NCI-H2171 (cell line): Measurements from ENCODE around the gene ITGBL1.
"Not testable (repeated sequence)": the region's sequence is repeated elsewhere in the genome, so short reads cannot be mapped to it uniquely, and the experiment has no call there.

Experiments
- DNase-seq: peaks from one replicate; lab custom pipeline; 2025; lab: John Stamatoyannopoulos, UW

The ITGBL1 gene

DNA sequence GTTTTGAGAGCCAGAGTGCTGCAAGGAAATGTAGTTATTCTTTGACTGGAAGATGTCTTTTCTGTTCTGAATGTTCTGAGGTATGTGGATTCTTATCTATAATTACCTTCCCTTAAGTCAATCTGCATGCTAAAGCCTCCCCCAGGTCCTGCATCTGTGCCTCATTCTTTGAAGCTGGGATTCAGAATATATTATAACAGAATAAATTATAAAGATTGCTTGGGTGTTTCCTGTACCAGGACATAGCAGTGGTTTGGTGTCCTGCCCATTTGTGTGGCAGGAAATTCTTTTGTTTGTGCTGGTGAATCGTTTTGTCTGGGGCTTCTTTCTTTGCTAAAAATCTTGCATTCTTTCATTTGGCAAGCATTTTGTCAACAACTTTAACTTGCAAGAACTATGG lies 60.2 kb downstream of the ITGBL1 start:
- DNase-seq, result no peak

DNA sequence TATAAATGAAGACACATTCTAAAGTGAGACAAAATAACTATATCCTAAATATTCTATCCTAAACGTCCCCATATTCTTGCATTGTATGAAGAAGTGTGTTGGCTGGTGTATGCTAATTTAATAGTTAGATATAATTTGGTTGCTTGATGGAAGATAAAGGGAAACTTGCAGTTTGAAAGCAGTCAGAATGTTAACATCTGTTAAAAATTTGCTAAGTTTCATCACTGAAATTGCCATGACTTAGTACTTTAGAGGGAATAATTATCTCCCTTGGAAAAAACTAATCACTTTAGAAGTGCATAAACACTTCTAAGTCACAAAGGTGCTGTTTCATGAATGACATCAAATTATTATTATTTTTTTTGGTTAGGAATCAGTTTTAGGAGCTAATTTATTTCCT lies 61.6 kb downstream of the ITGBL1 start:
- DNase-seq, result no peak

DNA sequence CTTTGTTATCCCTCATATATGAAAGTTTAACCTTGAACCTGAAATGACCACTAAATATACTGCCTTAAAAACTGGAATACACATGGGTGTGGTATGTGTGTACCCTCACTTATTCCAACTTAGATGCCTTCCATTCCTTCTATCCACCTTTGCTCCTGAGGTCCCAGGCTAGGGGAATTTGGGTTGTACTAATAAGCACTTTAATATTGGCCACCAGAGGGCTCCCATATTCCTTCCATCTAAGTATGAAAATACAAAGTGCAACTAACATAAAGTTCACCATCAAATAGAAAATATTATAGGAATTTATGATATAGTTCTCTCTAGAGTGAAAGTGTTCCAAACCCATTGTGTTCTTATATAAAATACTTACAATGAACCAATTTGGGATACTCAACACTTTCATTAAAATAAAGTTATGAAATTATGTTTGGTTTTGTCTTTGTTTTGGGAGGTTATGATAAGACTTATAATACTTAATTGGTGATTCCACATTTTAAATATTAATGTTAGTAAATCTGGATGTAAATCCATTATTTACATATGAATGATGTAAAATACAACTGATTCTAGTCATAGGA lies 62.3 kb downstream of the ITGBL1 start:
- DNase-seq, result peak; percentile 53

DNA sequence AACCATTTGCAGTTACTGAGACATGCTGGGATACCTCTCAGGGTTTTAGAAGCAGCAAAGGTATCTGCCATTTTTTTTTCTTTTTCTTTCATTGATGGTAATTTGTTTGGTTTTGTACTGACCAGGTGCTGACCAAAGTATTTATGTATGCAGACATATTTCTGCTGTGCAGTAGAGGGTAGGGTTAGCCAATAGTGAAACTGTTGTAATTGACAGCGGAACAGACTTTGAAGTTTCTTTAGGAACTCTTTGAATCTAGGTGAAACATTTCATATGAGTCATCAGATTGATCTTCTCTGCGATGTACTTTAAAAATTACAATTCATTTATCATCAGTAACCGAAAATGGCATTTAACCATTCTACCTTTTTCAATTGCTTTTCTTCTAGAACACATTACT lies 63.0 kb downstream of the ITGBL1 start:
- no peak for DNase-seq

DNA sequence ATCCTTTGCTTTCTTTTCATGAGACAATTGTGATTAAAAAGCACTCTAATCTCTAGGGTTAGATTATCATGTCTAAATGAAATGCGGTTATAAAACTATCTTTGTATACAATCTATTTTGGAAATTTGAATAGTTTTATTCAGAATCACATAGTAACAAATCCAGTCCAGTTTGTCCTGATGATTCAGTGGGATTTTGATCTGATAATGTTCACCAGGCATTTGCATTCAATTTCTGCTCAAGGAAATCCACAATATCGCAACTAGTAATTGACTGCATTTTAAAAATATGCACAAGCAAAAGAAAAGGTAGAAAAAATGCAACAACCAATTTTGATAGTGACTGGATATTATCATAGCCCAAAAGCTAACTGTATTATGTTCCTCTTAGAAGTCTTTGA lies 63.8 kb downstream of the ITGBL1 start:
- no peak for DNase-seq

DNA sequence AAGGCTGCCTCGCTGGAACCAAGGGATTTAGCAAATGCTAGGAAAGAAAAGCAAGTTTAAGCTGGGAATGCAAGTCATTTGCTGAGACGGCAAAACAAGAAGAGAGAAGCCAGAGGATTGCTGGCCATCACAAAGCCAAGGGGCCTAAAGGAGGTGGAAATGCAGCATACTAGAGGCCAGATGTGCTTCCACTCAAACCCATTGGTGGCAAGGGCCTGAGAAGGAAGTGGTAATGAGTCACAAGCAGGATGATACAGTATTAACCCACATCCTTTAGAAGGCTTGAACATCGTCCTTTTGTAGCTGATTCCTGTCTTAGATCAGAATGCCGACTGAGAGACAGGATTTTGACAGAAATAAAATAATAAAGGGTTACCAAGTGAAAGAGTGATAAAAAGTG lies 68.2 kb downstream of the ITGBL1 start:
- no peak for DNase-seq

DNA sequence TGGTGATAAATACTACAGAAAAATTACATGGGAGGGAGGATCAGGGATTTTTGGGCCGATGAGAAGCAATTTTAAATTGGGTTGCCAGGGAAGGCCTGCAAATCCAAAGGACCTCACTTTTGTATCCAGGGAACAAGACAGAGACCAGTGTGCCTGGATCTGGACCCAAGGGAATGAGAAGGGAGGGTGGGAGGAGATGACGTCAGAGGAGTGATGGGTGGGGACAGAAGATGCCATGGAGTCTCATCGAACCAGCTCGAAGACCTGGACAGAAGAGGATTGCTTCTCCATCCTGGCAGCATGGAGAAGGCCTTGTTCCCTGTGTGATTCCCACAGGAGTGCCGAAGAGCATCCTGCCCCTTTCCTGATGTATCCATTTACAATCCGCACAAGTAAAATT lies 68.9 kb downstream of the ITGBL1 start:
- DNase-seq, result no peak

DNA sequence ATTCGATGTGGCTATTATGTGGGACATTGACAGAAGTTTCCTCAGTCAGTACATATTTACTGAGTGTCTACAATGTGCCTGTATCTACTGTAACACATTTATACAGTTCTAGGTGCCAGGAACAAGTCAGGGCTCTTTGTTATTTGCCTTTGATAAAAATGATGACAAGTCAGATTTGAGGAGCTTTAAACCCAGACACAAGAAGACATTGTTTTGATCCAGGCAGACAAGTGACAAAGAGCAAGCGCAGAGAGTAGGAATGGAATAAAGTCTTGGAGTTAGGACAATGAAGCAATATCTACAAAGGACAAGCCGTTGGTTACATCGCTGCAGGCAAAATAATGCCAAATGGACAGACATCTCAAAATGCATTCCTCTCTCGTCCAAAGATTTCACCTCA lies 70.1 kb downstream of the ITGBL1 start:
- DNase-seq, result no peak

DNA sequence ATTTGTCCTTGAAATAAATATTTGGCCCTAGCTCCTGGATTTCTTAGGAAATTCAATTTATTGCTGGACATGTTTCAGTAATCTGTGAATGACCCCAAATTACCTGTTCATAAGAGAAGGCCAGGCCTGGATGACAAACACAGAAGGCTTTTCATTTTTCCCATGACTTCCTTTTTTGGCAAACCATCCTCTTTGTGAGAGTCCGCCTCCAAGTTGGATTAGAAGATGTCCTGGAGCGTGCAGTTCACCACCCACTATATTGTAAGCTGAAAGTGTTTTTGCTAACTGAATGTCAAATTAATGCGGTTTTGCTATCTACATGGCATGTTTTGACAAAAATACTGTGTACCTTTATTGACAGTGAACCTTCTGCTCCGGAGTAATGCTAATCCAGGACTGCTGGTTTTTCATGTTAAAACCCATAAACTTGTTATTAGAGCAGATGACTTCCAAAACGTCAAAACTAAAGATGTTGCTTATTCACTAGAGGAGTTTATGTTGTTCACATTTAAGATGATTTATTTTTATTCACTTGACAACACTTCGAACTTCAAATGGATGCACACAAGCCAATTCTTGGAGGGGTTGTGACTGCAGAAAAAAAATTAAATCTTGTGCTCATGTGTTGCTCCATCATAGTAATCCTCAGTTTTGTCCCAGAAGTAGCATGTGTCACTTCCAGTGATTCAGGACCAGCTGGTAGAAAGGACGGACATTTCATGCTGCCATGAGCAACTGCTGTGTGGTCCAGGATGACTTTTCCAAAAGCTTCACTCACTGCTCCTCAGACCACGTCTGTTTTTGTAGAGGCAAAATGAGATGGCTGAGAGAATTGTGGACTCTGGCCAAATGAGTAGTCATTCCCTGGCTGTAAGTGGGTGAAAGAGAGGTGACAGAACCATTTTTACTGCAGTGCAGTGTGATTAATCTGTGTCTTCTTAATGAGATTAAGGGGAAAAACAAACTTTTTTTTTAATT lies 71.0 kb downstream of the ITGBL1 start:
- no peak for DNase-seq

DNA sequence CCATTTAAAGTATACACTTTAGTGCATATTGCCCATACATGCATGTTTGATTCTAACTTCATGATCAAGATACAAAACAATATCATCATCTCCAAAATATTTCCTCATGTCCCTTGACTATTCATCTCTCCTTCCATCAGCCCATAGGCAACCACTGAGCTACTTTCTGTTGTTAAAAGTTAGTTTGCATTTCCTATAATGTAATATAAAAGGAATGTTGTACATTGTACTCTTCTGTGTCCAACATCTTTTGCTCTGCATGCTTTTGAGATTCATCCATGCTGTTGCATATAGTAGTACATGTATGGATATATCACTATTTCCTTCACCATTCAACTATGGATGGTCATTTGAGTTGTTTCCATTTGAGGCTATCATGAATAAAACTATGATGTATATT lies 74.7 kb downstream of the ITGBL1 start:
- no peak for DNase-seq

DNA sequence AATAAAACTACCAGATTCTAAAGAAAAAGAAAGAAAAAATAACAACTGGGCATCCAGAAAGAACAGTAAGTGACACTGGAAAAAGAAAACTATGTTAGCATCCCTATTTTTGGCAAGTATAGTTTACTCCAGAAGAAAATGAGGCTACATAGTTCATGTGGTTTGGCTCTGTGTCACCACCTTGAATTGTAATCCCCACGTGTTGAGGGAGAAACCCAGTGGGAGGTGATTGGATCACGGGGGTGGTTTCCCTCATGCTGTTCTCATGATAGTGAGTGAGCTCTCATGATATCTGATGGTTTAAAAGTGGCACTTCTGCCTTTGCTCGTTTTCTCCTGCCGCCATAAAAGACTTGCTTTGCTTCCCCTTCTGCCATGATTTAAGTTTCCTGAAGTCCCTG lies 76.9 kb downstream of the ITGBL1 start:
- DNase-seq, result no peak

DNA sequence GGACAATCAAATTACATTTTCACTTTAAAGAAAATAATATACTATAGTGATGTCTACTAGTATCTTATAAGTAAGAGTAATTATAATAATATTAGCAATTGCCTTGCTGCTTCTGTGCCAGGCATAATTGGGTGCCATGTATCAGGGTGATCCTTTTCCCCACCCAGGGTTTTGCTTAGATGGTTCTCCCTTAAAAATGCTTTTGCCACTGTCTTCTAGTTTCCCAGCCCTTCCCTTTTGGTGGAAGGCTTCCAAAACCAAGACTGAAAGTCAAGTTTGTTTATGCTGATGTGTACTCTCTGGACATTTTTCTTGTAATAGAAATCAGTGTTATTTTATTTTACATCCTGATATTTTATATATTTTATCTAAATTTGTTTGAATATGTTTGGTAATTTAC lies 77.8 kb downstream of the ITGBL1 start:
- DNase-seq, result no peak

DNA sequence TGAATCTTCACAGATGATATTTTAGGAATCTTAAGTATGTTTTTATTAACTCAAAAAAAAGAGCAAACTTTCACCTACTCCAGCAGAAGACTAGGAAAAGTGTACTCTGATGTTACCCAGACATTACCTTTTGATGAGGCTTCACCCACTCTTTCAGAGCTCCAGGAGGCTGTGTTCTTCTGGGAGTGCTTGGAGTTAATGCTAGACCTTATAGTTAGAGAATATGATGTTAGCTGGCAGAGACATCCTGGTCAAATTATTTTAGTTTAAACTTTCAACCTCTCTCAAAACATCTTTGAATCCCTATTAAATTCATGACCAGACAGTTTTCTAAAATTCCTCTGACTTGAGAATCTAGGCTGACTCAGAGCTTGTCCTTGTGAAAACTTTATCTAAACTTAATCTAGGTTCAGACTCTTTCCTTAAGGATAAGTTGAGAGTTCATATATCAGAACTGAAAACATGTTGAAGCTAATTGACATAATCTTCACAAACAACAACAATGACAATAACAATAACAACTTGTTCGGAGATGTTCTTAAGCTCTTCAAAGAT lies 82.8 kb downstream of the ITGBL1 start:
- no peak for DNase-seq

DNA sequence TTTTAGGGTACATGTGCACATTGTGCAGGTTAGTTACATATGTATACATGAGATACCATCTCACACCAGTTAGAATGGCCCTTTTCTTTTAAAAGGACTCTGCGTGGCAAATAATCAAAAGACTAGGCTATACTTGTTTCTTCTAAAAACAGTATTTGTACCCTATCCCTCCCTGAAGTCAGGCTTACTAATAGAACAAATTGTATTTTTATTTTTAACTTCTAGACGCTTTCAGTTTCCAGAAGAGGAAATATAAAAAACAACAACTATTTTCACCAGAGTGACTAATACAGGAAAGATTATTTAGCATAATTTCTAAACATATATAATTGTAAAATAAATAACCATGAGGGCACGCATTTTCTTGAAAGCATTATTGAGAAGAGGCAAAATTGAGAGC lies 83.6 kb downstream of the ITGBL1 start:
- no peak for DNase-seq

DNA sequence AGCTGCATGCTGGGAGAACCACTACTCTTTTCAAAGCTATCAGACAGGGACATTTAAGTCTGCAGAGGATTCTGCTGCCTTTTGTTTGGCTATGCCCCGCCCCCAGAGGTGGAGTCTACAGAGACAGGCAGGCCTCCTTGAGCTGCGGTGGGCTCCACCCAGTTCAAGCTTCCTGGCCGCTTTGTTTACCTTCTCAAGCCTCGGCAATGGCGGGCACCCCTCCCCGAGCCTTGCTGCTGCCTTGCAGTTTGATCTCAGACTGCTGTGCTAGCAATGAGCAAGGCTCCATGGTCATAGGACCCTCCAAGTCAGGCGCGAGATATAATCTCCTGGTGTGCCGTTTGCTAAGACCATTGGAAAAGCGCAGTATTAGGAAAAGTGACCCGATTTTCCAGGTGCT lies 92.1 kb downstream of the ITGBL1 start:
- not testable (repeated sequence) for DNase-seq

DNA sequence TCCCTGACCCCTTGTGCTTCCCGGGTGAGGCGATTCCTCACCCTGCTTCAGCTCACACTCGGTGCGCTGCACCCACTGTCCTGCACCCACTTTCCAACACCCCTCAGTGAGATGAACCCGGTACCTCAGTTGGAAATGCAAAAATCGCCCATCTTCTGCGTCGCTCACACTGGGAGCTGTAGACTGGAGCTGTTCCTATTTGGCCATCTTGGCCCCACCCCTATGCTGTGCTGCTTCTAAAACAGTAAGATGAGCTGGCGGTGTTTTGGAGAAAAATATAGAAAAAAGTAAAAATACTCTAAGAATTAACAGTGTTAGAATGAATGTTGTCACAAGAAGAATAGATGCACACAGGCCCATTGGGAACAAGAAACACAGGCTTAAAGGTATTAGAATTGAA lies 92.5 kb downstream of the ITGBL1 start:
- no peak for DNase-seq

DNA sequence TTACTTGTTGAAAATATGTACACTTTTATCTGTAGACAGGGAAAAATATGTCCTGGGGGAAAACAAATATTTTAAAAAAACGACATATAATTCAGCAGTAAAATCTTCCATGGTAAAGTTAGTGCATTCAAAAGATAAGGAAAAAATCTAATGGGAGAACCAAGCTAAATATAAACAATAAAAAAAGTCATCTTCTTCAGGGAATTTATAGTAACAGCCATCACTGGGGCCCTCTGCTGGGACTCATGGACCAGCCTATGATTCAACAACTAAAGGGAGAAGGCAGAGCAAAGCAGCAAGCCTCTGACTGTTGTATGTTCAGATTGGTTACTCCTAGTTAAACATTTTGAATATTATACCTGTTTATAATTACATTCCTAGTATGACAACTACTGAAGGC lies 93.0 kb downstream of the ITGBL1 start:
- no peak for DNase-seq

DNA sequence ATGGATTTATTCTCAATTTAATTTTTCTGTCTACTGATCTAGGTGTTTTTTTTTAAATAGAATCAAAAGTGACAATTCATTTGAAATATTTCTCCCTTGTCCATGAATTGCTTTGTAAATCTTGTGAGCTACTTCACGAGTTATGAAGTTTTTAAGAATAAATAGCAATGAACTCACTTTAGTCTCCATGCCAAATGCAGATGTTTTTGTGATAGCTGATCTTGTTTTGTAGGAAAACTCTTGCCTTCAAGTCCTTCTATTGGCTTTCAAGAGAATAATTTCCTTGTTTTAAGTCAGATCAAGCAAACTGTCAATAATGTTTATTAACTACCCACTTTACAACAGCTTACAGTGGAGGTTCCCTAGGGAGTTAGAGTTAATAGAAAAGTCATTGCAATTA lies 99.8 kb downstream of the ITGBL1 start:
- DNase-seq, result no peak

DNA sequence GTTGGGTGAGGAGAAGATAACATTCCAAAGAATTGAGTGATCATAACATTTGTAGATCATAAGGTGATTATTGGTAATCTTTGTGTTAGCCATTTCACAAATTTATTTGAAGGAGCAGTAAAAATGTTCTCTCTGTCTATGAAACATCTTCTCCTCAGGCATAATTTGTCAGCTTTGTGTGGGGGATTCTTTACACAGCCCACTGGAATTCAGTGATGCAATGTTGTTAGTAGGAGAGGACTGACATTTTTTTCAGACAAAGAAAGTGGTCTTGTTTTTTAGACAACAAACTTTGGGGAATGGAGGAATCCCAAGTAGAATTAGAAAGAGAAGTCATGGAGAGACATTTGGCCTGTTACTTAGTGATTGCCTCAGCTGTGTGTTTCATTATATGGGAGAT lies 100.3 kb downstream of the ITGBL1 start:
- DNase-seq, result no peak

DNA sequence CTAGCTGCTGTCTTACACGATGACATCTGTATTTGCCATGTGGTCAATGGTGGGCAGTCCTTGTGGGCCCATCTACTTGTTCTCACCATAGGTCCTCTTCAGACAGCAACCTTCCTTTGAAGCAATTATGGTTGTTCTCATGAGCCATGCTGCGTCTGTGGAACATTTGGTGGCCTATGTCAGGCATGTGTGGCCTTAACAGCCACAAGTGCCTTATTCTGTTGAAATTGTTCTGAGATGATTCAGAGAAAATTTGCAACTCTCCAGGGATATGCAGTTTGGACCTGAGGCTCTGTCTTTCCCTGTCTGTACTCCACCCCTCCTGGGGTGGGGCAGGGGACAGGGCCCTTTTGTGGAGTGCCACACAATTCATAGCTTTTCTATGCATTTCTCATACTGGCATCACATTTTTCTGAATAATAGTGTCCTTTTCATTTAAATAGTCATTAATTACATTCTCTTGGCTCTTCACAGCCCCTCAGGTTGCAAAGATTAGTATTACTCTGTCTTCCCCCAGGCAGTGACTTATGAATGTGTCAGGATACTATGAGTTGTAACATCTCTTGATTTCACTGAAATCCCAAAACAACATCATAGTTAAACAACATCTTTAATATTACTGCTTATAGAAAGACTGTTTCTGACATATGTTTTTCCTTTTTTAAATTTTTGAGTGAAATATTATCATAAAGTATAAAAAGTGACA lies 102.1 kb downstream of the ITGBL1 start:
- no peak for DNase-seq

DNA sequence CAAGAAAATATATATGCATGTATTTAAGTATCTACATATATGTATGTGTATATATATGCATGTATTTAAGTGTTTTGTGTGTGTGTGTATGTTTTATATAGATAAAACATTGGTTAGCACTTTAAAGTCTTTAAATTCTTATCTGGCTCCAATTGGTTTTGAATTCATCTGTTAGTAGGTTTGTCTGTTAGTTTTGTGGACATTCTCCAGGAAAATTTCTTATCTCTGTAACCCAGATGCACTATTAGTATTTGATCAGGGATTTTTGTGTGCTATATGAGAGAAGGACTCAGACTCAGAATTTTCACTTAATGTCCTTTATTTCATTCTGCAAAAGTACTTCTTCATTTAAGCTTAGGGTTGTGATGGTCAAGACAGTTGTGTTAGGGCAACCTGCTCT lies 103.1 kb downstream of the ITGBL1 start:
- DNase-seq, result no peak

DNA sequence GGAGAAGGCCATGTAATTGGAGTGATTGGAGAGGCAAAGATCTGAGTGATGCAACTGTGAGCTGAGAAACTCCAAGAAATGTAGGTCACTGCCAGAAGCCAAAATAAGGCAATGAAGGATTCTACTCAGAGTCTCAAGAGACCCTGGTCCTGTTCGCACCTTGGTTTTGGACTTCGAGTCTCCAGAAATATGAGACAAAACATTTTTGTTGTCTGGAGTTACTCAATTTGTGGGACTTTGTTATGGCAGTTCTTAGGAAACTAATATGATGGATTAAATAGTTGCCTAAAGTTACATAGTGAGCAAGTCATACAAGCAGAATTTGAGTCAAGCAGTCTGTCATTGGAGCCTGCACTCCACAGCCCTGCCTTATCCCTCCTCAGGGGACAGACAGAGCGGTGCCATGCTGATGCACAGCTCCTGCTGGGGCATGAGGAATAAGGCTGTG lies 104.2 kb downstream of the ITGBL1 start:
- DNase-seq, result no peak

DNA sequence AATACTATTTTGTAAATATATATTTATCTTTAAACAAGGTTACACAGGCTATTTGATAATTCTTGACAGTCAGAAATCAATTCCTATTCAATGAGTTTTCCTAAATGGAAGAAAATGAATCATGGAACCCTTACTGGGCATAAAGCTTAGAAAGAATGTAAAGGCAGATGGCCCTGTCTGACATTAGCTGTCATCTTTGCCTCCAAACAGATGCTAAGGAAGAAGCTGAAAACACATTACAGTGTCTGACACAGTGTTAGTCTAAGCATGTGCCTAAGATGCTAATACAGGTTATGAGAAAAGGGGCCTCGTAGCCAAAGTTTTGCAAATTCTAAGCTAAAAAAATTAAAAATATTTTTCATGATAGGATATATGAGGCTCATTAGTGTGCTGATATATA lies 112.8 kb downstream of the ITGBL1 start:
- peak; percentile 63 for DNase-seq
